ENCODE data around the gene GPRC5A. TPM values are rescaled to one million over a fixed set of nuclear protein-coding genes. Genes with fewer than 3 reads are reported as not detected.

The GPRC5A gene
- total RNA-seq, 4 donors from 2014 or later = 2.1 to 12.3 (median 4.3) TPM

DNA sequence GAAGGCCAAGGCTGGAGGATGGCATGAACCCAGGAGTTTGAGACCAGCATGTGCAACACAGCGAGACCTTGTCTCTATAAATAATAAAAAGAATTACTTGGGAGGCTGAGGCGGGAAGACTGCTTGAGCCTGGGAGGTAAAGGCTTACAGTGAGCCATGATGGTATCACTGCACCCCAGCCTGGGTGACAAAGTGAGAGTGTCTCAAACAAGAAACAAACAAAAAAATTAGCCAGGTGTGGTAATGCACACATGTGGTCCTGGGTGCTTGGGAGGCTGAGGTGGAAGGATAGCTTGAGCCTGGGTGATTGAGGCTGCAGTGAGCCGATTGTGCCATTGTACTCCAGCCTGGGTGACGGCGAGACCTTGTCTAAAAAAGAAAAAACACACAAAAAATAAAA is 1.7 kb upstream of the GPRC5A start:
- 83 to 84% methylated on average over 5 of the region's 5 CpGs for WGBS, 2 donors
- Histone ChIP-seq H3K4me1 (peaks cover 0 to 18% (median 5%) of the 10 kb centered on the region in 4 donors), H3K27ac (no peak overlapping the region), H3K9me3 (no peaks in the 10 kb centered on the region), H3K27me3 (no peaks in the 10 kb centered on the region), H3K4me3 (no peak overlapping the region), H3K36me3 (no peaks in the 10 kb centered on the region)
- no peak for DNase-seq (ENCODE audit: low spot score in 2 of 2)
- TF ChIP-seq, protein P1, sequence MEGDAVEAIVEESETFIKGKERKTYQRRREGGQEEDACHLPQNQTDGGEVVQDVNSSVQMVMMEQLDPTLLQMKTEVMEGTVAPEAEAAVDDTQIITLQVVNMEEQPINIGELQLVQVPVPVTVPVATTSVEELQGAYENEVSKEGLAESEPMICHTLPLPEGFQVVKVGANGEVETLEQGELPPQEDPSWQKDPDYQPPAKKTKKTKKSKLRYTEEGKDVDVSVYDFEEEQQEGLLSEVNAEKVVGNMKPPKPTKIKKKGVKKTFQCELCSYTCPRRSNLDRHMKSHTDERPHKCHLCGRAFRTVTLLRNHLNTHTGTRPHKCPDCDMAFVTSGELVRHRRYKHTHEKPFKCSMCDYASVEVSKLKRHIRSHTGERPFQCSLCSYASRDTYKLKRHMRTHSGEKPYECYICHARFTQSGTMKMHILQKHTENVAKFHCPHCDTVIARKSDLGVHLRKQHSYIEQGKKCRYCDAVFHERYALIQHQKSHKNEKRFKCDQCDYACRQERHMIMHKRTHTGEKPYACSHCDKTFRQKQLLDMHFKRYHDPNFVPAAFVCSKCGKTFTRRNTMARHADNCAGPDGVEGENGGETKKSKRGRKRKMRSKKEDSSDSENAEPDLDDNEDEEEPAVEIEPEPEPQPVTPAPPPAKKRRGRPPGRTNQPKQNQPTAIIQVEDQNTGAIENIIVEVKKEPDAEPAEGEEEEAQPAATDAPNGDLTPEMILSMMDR (IDR thresholded peaks at IDR 0.05) = no peak
- TF ChIP-seq EP300 (IDR thresholded peaks at IDR 0.05) = no peak
- no peak for TF ChIP-seq POLR2A (IDR thresholded peaks at IDR 0.05)

DNA sequence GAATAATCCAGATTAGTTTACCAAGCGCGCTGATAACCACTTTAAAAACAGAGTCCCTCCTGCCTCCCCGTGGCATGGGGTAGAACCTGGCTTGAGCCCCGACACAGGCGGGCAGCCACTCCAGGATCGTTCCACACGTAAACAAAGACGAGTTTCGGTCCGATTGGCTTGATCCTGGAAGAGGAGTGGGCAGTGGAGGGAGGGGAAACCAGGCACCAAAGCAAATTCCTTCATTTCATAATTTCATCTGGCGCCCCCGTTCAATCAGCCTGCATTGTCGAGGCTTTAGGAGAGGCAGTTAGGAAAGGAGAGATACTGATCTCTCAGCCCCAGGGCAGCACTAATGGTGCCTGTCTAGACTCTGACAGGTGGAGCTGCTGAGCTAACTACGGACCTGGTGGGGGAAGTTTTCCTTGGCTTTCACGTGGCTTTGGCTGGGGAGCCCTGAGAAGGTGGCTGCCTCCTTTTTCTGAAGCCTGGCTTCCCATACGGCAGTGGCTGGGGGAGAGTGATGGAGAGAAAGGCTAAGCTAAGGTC is 751 bp upstream of the GPRC5A start:
- no peaks in the 10 kb centered on the region for H3K27me3 ChIP-seq
- no peaks in the 10 kb centered on the region for H3K36me3 ChIP-seq
- peaks cover 0 to 18% (median 5%) of the 10 kb centered on the region in 4 donors for H3K4me1 ChIP-seq
- WGBS, 2 donors = 9 to 15% methylated on average over 16 of the region's 16 CpGs
- H3K9me3 ChIP-seq = no peaks in the 10 kb centered on the region
- DNase-seq (ENCODE audit: low spot score in 2 of 2) = peak in 1 of 2 donors; percentile 22
- peak overlapping the region; percentile 4 to 85 (median 49) for H3K27ac ChIP-seq
- TF ChIP-seq EP300 (IDR thresholded peaks at IDR 0.05) = no peak
- no peak for TF ChIP-seq POLR2A (IDR thresholded peaks at IDR 0.05)
- TF ChIP-seq, protein P1 (IDR thresholded peaks at IDR 0.05) = no peak
- H3K4me3 ChIP-seq = peak overlapping the region; percentile 34 to 64 (median 44)

DNA sequence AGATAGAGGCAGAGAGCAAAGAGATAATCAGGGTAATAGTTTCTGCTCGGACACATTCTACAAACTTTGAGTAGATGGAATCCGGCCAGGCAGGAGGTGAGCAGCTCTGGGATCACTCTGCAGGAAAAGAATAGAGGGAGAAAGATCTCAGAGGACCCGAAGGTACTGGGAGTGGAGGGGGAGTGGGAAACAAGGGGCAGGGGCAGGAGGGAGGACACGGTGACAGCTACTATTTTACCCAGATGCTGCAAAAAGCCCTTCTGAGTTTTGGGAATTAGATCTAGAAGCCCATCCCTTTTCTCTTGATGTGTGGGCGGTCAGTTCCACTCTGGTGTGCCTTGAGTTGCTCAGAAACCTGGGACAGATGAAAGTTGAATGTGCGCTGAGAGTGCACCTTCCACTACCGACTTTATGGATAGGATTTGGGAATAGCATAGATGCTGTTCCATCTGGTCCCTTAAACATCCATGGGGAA is 556 bp downstream of the GPRC5A start:
- WGBS, 2 donors = 24 to 36% methylated on average over 7 of the region's 7 CpGs
- Histone ChIP-seq H3K9me3 (no peaks in the 10 kb centered on the region), H3K36me3 (no peaks in the 10 kb centered on the region), H3K27ac (peak overlapping the region; percentile 4 to 85 (median 63)), H3K4me1 (peaks cover 0 to 18% (median 5%) of the 10 kb centered on the region in 4 donors), H3K4me3 (peak overlapping the region; percentile 34 to 64 (median 44)), H3K27me3 (no peaks in the 10 kb centered on the region)
- no peak for TF ChIP-seq EP300 (IDR thresholded peaks at IDR 0.05)
- TF ChIP-seq, protein P1 (IDR thresholded peaks at IDR 0.05) = no peak
- no peak for DNase-seq (ENCODE audit: low spot score in 2 of 2)

DNA sequence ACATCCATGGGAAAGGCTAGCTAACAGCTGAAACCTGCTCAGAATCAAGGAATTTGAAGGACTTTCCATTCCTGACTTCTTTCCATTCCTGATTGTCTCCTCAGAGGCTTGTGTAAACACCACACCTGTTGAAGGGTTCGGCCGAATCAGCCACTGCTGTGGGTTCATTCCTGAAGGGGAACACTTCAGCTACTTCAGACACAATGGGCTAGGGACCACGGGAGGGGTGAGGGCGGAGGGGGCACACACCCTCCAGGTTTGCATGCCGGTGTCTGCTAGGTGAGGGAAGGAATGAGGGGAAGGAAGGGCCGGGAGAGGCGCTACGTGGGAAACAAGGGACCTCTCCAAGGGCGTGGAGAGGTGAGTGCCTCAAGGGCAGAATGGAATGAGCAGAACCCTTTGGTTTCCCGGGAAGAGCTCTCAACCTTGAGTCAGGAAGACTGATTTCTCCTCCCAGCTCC is 1.3 kb downstream of the GPRC5A start:
- H3K4me1 ChIP-seq = peaks cover 0 to 18% (median 5%) of the 10 kb centered on the region in 4 donors
- WGBS, 2 donors = 59 to 70% methylated on average over 10 of the region's 10 CpGs
- H3K4me3 ChIP-seq = peak overlapping the region in 1 of 4 donors; percentile 7
- H3K9me3 ChIP-seq = no peaks in the 10 kb centered on the region
- no peaks in the 10 kb centered on the region for H3K27me3 ChIP-seq
- TF ChIP-seq, protein P1 (IDR thresholded peaks at IDR 0.05) = no peak
- no peak for TF ChIP-seq POLR2A (IDR thresholded peaks at IDR 0.05)
- no peak for TF ChIP-seq EP300 (IDR thresholded peaks at IDR 0.05)
- H3K36me3 ChIP-seq = no peaks in the 10 kb centered on the region
- no peak for DNase-seq (ENCODE audit: low spot score in 2 of 2)
- H3K27ac ChIP-seq = no peak overlapping the region

DNA sequence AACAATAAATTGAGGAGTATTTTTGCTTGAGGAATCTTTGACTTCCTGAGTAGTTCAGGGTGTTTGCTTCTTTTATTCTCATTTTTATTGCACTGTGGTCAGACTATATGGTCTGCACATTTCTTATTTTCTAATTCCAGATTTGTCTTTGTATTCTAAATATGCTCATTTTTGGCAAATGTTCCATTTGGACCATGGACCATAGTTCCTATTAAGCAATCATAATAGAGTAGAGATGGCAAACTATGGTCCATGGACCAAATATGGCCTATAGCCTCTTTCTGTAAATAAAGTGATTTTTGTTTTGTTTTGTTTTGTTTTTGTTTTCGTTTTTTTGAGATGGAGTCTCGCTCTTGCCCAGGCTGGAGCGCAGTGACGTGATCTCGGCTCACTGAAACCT is 2.1 kb downstream of the GPRC5A start:
- Histone ChIP-seq H3K27ac (no peak overlapping the region), H3K4me1 (peaks cover 0 to 18% (median 5%) of the 10 kb centered on the region in 4 donors), H3K4me3 (no peak overlapping the region), H3K27me3 (no peaks in the 10 kb centered on the region), H3K9me3 (no peaks in the 10 kb centered on the region), H3K36me3 (no peaks in the 10 kb centered on the region)
- DNase-seq (ENCODE audit: low spot score in 2 of 2) = no peak
- WGBS, 2 donors = 94 to 96% methylated on average over 5 of the region's 5 CpGs
- TF ChIP-seq, protein P1 (IDR thresholded peaks at IDR 0.05) = no peak

Measured in tibial nerve (tissue), 4 donors.